ENCODE measurements around the gene RIMS3.
"Not testable (repeated sequence)": the region's sequence is repeated elsewhere in the genome, so short reads cannot be mapped to it uniquely, and the experiment has no call there.

The RIMS3 gene

DNA sequence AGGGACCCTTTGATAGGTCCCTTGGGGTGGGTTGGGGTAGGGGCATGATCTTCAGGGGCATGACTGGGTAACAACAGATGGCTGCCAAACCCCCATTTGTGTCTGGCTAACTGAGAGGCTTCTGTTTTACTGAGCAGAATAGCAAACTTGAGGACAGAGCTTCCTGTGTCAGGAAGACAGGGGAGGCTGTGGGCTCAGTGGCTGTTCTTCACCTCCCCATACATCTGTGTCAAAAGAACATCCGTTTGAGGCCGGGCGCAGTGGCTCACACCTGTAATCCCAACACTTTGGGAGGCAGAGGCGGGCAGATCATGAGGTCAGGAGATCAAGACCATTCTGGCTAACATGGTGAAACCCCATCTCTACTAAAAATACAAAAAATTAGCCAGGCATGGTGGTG, 35.9 kb downstream of the RIMS3 start:
- DNase-seq, result not testable (repeated sequence)

GRCh38 chr1:40628903-40629292, 36.6 kb downstream of the RIMS3 start:
- no peak for DNase-seq

DNA sequence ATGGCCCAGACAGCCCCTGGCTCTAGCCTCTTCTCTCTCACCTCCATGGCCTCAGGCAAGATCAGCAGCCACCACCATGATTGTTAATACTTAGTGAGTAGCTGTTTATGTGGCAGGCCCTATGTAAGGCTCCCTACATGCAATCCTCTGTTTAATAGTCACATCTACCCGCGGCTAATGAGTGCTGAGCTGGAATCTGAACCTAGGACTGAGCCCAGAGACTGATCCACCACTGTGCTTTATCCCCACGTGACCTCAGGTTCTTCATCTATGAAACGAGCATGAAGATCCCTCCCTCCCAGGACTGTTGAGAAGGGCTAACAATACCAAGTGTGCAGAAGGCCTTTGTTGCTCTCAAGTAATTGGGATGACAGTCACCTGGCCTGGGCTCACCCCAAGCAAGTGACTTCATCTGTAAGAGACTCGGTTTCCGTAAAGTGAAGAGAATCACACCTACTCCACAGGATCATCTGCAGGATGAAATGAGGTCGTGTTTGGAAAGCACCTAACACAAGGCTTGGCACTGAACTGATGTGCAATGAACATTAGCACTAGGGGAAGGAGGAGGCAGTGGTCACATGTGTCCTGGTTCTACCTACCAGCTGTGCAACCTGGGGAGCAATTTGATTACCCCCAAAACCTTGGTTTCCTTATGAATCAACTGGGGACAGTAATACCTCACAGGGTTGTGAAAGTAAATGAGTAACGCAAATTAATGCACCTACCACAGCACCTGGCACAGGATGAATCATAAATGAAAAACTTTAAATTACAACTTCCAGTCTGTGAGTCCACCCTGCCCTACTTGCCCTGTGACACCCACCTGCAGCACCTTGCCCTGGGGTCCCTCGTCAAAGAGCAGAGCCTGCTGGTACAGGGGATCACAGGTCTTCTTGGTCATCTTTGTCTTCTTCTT, 37.2 kb downstream of the RIMS3 start:
- DNase-seq, result no peak

GRCh38 chr1:40626383-40626770, 39.1 kb downstream of the RIMS3 start:
- DNase-seq, result no peak

GRCh38 chr1:40625476-40626382, 39.8 kb downstream of the RIMS3 start:
- DNase-seq, result peak; percentile 34

DNA sequence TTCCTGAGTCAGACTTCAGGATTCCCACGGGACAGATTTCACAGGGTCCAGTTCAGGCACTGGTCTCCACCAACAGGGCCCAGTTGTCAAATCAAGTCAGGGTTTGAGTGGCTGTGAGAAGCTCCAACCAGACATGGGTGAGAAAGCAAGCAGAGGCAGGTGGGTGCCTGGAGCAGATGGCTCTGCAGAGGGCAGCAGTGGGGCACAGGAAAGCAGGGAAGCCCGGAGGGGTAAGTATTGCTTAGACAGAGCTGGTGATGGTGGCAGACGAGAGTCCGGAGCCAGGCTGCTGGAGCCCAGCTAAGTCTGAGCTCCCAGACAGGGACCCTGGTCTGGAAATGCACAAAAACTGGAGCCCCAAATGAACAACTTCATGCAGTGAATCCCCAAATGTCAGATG, 40.4 kb downstream of the RIMS3 start:
- DNase-seq, result no peak

GRCh38 chr1:40622936-40623629, 42.4 kb downstream of the RIMS3 start:
- no peak for DNase-seq

- DNase-seq, result no peak
These were observed 43.5 kb downstream of the RIMS3 start for GRCh38 chr1:40621821-40622450.

DNA sequence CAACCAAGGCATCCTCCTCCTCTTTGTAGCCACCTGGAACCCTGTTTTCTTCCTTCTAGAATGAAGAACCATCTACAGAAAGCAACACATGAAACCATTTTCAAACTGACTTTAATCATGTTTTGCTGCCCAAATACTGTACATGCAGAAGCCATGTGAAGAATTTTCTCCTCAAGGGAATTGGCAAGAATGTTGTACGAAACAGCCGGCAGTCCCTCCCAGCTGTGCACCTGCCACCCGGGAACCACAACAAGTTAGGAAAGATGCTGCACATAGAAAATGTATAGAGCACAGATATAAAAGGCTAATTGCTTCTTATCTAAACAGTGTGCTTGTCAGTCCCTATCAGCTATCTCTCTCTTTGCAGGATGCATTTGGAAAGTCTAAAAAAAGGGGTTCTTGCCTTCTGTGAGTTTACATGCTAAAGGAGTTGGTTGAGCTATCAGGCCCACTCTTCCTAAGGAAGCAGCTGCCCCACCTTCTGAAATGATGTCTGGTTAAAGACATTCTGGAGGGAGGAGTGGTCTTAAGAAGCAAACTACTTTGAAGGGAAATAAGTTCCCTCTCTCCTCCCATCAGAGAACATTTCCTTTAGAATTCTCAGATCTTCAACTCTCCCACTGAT, 44.8 kb downstream of the RIMS3 start:
- DNase-seq, result no peak

- no peak for DNase-seq
These were observed 45.3 kb downstream of the RIMS3 start for GRCh38 chr1:40620150-40620549.

- no peak for DNase-seq
These were observed 47.4 kb downstream of the RIMS3 start for GRCh38 chr1:40618108-40618507.

DNA sequence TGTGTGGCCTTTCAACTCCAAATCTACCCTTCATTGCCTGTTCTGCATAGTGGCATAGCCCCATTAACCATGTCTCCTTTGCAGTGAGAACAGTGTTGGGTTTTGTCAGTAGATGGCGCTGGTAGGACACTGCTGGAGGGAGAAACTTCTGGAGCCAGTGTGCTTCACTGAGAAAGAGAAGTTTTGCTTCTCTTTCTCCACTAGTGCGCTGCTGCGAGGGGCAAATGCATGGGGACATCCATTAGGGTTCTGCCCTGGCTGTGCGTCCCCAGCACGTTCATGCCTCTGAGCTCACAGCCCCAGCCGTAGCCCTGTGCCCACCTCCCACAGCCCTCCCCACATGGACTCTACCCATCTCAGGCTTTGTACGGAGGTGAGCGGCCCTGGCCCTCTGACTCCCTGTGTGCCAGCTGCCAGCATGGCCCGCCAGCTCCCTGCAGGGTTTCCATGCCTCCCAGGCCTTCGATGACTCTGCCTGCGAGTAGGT, 53.1 kb downstream of the RIMS3 start:
- DNase-seq, result peak; percentile 66

DNA sequence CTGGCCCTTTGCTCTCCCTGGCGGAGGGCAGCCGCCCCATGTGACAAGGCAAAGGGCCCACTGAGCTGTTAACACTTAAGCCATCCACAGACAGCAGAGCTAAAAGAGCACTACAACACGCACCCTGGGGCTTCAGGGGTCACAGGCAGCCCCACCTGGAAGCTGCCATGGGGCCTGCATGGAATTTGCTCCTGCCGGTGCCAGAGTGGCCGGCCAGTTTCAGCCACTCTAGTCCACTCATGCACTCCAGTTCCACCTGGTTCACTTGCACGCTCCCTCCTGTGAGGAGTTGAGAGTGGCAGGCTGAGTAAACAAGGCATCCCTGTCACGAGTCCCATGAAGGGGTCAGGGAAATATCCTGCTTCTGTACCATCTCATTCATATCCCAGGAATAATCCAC, 55.3 kb downstream of the RIMS3 start:
- DNase-seq, result no peak

- DNase-seq, result no peak
These were observed 57.6 kb downstream of the RIMS3 start for GRCh38 chr1:40607921-40608320.

GRCh38 chr1:40606978-40607377, 58.5 kb downstream of the RIMS3 start:
- no peak for DNase-seq

DNA sequence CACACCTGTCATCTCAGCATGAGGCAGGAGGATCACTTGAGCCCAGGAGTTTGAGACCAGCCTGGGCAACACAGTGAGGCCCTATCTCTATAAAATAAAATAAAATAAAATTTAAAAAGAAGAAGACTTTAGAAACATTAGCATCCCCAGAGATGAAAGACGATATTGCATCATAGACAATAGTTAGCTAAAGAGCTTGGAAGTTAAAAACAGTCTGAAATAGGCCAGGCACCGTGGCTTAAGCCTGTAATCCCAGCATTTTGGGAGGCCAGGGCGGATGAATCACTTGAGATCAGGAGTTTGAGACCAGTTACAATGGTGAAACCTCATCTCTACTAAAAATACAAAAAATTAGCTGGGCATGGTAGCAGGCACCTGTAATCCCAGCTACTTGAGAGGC, 59.3 kb downstream of the RIMS3 start:
- DNase-seq, result no peak

DNA sequence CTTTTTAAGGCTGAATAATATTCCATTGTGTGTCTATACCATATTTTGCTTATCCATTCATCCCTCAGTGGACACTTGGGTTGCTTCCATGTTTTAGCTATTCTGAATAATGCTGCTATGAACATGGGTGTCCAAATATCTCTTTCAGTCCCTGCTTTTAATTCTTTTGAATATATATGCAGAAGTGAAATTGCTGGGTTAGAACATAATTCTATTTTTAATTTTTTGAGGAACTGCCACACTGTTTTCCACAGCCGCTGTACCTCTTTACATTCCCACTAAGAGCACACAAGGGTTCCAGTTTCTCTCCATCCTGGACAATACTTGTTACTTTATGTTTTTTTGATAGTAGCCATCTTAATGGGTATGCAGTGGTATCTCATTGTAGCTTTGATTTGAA, 65.6 kb downstream of the RIMS3 start:
- no peak for DNase-seq

GRCh38 chr1:40595623-40596022, 69.9 kb downstream of the RIMS3 start:
- no peak for DNase-seq

GRCh38 chr1:40594187-40594531, 71.3 kb downstream of the RIMS3 start:
- DNase-seq, result no peak

DNA sequence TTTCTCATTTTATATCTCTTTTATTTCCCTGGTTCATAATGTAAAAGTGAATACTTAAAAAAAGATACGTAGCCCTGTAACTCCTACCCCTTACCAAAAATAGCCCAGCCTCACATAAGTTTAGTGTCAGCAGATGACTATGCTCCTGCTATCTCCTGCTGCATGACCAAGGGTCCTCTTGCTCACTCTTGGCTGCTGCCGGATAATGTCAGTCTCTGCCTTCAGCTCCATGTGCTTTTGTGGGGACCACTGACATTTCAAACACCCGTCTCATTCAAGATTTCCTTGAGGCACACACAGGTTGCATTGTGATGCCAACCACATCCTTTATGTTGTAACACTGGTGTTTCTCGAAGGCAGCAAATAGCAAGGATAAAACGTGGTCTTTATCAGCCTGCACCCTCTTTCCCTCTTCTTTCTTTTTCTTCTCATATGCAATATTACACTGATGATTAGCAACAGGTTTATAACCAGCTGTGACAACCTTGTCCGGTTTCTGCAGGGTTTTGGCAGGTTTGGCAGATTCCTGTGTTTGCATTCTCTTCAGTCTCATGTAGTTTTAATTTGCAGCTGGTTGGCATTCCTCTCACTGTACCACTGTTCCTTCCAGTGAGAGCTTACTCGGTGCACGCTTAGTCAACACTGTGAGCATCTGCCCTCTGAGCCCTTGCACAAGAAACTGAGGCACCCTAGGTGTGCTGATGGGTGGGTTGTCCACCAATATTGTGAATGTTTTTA, 71.9 kb downstream of the RIMS3 start:
- DNase-seq, result no peak

- peak; percentile 25 for DNase-seq
These were observed 73.2 kb downstream of the RIMS3 start for GRCh38 chr1:40592107-40592803.
